PC-9 (cell line): ENCODE results near the gene CELF4. TPM values are rescaled to one million over a fixed set of nuclear protein-coding genes. Genes with fewer than 3 reads are reported as not detected.

Experiments
- BruUV-seq: library from RNA; stranded (reverse); fragments of 400-500 nt; replicated peaks from 2 replicates; lab custom pipeline; 2021; lab: Mats Ljungman, UMichigan
- CTCF ChIA-PET: fragments of 300-600 bp; sonication (Branson Sonifier 250); formaldehyde crosslinking; loops from one replicate; lab custom pipeline; 2022; ENCODE audit warnings: antibody characterized with exemption; lab: Charles Lee
- POLR2A ChIA-PET: fragments of 300-600 bp; sonication (Branson Sonifier 250); formaldehyde crosslinking; loops from one replicate; lab custom pipeline; 2022; ENCODE audit warnings: antibody characterized with exemption; ENCODE audit not compliant: unreplicated experiment; lab: Charles Lee
- DNase-seq, 2 experiments: peaks; one replicate each; pipeline versions ENCODE4 v3.0.0 to v3.0.0-alpha.2; 2015 to 2022; ENCODE audit warnings: mixed read lengths in 1 of 2
- H2AFZ ChIP-seq: fragments of 200-600 bp; sonication (generic); 2 replicates; pipeline ENCODE4 v1.8.1; 2017; ENCODE audit warnings: antibody characterized with exemption
- H3F3A ChIP-seq: fragments of 200-600 bp; sonication (generic); 2 replicates; pipeline ENCODE4 v1.8.1; 2017; ENCODE audit warnings: antibody characterized with exemption, mild to moderate bottlenecking, low read depth; ENCODE audit not compliant: insufficient read depth
- H3K27ac ChIP-seq: fragments of 200-600 bp; sonication (generic); 2 replicates; pipeline ENCODE4 v1.6.1; 2016; ENCODE audit warnings: mixed run types
- H3K27me3 ChIP-seq: fragments of 200-600 bp; sonication (generic); 2 replicates; pipeline ENCODE4 v1.6.1; 2016; ENCODE audit warnings: low read depth, mixed run types; ENCODE audit not compliant: insufficient read depth
- H3K36me3 ChIP-seq: fragments of 200-600 bp; sonication (generic); 2 replicates; pipeline ENCODE4 v1.6.1; 2016; ENCODE audit warnings: low read depth, mixed run types
- H3K4me1 ChIP-seq: fragments of 200-600 bp; sonication (generic); replicated peaks from 2 replicates; pipeline ENCODE4 v1.6.1; 2016; ENCODE audit warnings: mixed run types; ENCODE audit not compliant: insufficient read depth
- H3K4me2 ChIP-seq: fragments of 200-600 bp; sonication (generic); 2 replicates; pipeline ENCODE4 v1.6.1; 2017; ENCODE audit warnings: mixed run types
- H3K4me3 ChIP-seq: fragments of 200-600 bp; sonication (generic); 2 replicates; pipeline ENCODE4 v1.6.1; 2016; ENCODE audit warnings: mixed run types
- H3K79me2 ChIP-seq: fragments of 200-600 bp; sonication (generic); 2 replicates; pipeline ENCODE4 v1.6.1; 2017; ENCODE audit warnings: low read depth, mixed run types
- H3K9me2 ChIP-seq: fragments of 200-600 bp; sonication (generic); 2 replicates; pipeline ENCODE4 v1.8.1; 2017; ENCODE audit warnings: mild to moderate bottlenecking; ENCODE audit not compliant: insufficient read depth
- H3K9me3 ChIP-seq: fragments of 200-600 bp; sonication (generic); 2 replicates; pipeline ENCODE4 v1.8.1; 2016; ENCODE audit warnings: low read depth; ENCODE audit not compliant: insufficient read depth
- H4K20me1 ChIP-seq: fragments of 200-600 bp; sonication (generic); 2 replicates; pipeline ENCODE4 v1.8.1; 2017; ENCODE audit not compliant: insufficient read depth
- CTCF ChIP-seq: fragments of 200-600 bp; sonication (generic); conservative IDR thresholded peaks from 2 replicates; pipeline ENCODE4 v1.6.1; 2017; ENCODE audit warnings: mixed run types, antibody characterized with exemption, mild to moderate bottlenecking, moderate library complexity
- EZH2 ChIP-seq: fragments of 200-600 bp; sonication (generic); IDR thresholded peaks from 2 replicates; pipeline ENCODE4 v1.8.0; 2017; ENCODE audit warnings: antibody characterized with exemption, low read depth
- intact Hi-C: fragments of 100-400 bp; cut with micrococcal nuclease; formaldehyde crosslinking; loops from one replicate; pipeline ENCODE4 v1.10.0; 2022; ENCODE audit not compliant: unreplicated experiment
- total RNA-seq: library from RNA; stranded (reverse); gene quantifications from 2 replicates; pipeline ENCODE4 v1.2.3, GENCODE V29; 2021

Gene CELF4
- total RNA-seq, 1 experiment from 2014 or later = 1.2 TPM

- Histone ChIP-seq H3K9me3 (no peaks in the 10 kb centered on the region), H2AFZ (no peak overlapping the region)
- intact Hi-C loops = no loop called here
Observed at GRCh38 chr18:37419315-37419714, 146.3 kb downstream of the CELF4 start.

GRCh38 chr18:37414816-37415215, 150.8 kb downstream of the CELF4 start:
- no TSS peak for BruUV-seq
- Histone ChIP-seq H3K79me2 (no peaks in the 10 kb centered on the region), H4K20me1 (no peaks in the 10 kb centered on the region), H3K9me3 (no peaks in the 10 kb centered on the region), H3K4me1 (no peaks in the 10 kb centered on the region), H3K27ac (no peak overlapping the region), H2AFZ (no peak overlapping the region), H3K36me3 (no peaks in the 10 kb centered on the region), H3K27me3 (0 out of 2 replicates have a peak, but pooled peaks cover under 1% of the 10 kb centered on the region), H3F3A (no peaks in the 10 kb centered on the region), H3K4me2 (no peak overlapping the region), H3K4me3 (no peak overlapping the region), H3K9me2 (no peaks in the 10 kb centered on the region)
- TF ChIP-seq EZH2 (no peak), CTCF (no peak)
- intact Hi-C loops = no loop called here
- no peak for DNase-seq
- CTCF ChIA-PET = no interaction called here
- POLR2A ChIA-PET = no interaction called here

More at GRCh38 chr18:37419315-37419714, 146.3 kb downstream of the CELF4 start:
- ChIA-PET CTCF (no interaction called here), POLR2A (no interaction called here)
- no peaks in the 10 kb centered on the region for H3K36me3 ChIP-seq
- no peak overlapping the region for H3K27ac ChIP-seq
- no peak for DNase-seq
- no peaks in the 10 kb centered on the region for H3K79me2 ChIP-seq
- no peaks in the 10 kb centered on the region for H4K20me1 ChIP-seq
- no peaks in the 10 kb centered on the region for H3K27me3 ChIP-seq
- H3F3A ChIP-seq = no peaks in the 10 kb centered on the region
- H3K4me2 ChIP-seq = no peak overlapping the region
- H3K9me2 ChIP-seq = no peaks in the 10 kb centered on the region
- H3K4me1 ChIP-seq = no peaks in the 10 kb centered on the region
- H3K4me3 ChIP-seq = no peak overlapping the region
- no peak for TF ChIP-seq CTCF
- TF ChIP-seq EZH2 = no peak
- no TSS peak for BruUV-seq

GRCh38 chr18:37412829-37413228, 152.8 kb downstream of the CELF4 start:
- H3K36me3 ChIP-seq = no peaks in the 10 kb centered on the region
- no peak for DNase-seq
- H4K20me1 ChIP-seq = no peaks in the 10 kb centered on the region
- no peak overlapping the region for H3K4me3 ChIP-seq
- H3K27me3 ChIP-seq = 0 out of 2 replicates have a peak, but pooled peaks cover 5% of the 10 kb centered on the region
- H3F3A ChIP-seq = no peaks in the 10 kb centered on the region
- H3K79me2 ChIP-seq = no peaks in the 10 kb centered on the region
- H3K4me1 ChIP-seq = no peaks in the 10 kb centered on the region
- no peaks in the 10 kb centered on the region for H3K9me2 ChIP-seq
- H3K27ac ChIP-seq = no peak overlapping the region
- intact Hi-C loops = no loop called here
- no TSS peak for BruUV-seq
- H3K9me3 ChIP-seq = no peaks in the 10 kb centered on the region
- CTCF ChIA-PET = no interaction called here
- no peak overlapping the region for H3K4me2 ChIP-seq
- TF ChIP-seq EZH2 = no peak
- TF ChIP-seq CTCF = no peak
- H2AFZ ChIP-seq = no peak overlapping the region
- POLR2A ChIA-PET = no interaction called here
